Smooth muscle cell of the brain vasculature (primary cell): ENCODE measurements around the gene CHST15.

Experiments used
- DNase-seq: peaks from one replicate; pipeline ENCODE4 v3.0.0-alpha.2; 2012; ENCODE audit warnings: low read depth, low spot score

The CHST15 gene

DNA sequence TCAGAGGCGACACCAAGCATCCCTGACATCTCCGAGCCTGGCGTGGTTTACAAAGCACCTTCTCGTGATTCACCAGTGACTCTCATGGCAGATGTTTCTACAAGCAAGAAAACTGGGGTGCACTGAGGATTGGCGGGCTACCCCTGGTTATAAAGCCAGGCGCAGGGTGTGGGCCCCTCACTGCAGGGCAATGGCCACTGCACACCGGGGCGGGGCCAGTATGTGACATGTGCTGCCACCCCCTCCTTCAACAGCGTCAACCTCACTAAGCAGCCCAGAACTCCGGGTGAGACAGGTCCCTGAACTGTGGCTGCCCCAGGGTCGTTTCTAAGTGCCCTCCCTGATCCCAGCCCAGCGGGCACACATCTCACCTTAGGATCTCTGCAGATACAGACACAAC is 63.8 kb downstream of the CHST15 start:
- DNase-seq, result no peak

DNA sequence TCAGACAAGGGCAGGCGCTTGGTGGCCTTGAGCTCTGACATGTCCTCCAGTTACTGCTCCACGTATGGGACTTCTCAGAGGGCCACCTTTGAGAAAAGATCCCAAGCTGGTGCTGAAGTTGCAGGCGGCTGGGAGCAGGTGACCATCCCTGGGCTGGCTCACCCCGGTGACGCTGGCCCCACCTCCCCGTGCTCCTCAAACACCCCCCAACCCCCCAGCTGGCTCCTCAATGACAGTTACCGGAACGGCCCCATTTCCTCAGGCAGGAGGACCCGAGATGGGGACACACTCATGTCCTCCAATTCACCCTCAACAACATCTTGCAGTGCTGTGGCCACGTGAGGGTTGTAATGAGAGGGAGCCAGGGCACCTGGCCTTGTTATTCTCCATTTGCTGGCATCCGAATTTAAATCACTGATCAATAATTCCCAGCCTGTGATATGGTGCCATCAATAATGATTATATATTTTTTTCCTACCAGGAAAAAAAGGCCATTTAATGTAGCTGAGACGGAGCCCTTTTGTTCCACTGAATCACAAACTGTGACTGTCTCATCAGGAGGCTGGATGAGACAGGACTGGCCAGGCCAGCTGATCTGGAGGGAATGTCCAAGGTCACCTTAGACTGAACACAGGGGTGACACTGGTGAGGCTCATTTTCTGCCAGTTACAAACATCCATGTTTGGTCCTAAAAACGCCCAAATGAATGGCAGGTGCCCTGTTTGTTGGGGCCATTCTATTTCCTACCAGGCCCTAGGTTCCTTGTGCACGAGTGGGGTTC is 64.5 kb downstream of the CHST15 start:
- DNase-seq, result no peak

DNA sequence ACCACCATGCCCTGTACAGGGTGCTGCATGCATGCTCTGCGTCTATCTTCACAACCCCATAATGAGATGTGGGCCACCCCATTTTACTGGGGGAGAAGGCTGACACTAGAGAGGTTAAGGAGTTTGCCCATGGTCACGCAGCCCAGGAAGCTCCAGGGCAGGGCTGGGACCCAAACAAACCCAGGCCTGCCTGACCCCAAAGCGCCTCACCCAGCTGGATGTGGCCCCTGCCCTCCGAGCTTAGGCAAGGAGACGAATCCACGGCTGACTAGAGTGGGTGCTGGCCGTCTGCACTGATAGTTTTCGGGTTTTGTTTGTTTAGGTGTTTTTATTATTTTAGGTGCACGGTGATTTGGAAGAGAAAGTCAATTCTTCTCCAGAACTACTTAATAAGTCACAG is 65.7 kb downstream of the CHST15 start:
- no peak for DNase-seq

DNA sequence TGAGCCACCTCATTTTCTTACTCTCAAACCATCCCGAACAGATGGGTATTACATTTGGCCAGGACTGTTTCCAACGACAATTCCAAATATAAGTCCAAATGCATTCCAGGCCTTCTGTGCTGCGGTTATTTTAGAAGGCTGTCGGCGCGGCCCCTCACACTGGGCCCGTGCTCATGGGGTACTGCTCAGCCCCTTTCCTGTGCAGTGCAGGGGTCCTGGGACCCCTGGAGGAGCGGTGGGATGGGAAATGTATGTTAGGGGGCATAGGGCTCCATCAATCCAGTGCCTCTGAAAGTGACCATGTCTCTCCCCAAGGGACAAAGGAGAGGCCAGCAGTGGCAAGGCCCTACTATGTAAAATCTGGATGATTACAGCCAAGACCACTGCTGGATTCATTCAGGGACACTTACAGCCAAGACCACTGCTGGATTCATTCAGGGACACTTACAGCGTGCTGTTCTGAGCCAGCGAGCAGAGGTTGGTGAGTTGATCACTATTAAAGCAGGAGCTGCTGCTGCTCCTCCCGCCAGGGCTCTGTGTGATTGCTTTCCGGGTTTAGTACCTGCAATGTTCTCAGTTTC is 66.3 kb downstream of the CHST15 start:
- DNase-seq, result no peak

DNA sequence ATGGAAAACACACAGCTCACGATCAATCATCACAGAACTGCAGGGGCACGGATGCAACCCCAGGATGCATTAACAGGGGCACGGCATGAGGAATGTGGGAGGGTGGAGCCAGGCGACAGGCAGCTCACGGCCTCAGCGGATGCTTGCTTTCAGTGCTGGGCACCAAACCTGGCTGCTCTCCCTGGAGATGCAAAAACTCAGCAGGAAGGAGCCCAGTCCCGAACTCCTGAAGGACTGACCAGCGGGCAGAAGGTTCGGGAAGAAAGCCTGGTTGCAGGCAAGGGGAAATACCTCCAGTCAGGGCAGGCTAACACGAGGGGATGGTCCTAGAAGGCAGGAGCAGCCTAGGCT is 66.8 kb downstream of the CHST15 start:
- DNase-seq, result no peak

DNA sequence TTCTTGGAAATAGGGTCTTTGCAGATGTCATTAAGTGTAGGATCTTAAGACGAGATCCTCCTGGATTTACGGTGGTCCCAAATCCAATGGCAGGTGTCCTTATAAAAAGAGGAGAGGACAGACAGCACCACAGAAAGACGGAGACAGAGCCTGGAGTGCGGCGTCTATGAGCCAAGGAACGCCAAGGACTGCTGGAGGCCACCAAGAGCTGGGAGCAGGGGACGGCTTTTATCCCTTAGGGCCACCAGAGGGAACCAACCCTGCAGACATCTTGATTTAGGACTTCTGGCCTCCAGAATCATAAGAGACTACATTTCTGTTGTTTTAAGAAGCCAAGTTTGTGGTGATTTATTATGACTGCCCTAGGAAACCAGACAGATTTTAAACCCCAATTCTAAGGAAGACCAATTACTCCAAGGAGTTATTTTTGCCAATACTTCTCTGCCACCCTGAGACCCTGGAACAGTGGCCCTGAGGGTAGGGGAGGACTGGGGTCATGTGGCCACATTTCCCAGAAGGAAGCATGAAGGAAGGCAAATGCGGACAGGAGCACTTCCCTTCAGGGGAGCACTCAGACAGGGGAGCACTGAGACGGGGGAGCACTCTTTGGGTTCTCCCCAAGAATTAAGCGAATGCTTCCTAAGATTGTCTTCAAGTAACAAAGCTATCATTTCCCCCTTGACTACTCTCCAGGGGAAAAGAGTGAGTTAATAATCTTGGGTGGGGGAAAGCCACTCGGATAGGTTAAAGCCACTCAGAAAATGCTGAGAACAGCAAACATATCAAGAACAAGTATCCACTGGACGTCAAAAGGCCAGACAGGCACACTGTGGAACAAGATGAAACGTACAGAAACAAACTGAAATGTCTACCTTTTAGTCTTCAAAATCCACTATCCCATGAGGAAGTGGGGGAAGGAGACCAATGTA is 67.5 kb downstream of the CHST15 start:
- no peak for DNase-seq

DNA sequence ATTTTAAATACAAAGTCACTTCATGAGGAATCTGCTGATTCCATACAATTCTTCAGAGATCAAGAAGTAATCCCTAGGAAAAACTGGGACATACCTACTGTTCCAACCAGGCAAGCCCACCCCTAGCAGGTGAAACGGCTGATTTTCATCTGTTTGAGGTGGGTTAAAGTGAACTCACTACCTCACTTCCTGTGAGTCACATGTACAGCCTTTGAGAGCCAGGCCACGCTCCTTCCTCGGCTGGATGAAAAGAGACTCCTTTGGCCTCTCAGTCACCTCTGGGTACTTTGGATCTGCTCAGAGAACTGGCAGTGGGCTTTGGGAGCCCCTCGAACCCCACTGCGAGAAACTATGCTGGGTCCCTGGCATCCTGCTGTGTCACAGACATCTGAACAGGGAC is 68.2 kb downstream of the CHST15 start:
- no peak for DNase-seq

DNA sequence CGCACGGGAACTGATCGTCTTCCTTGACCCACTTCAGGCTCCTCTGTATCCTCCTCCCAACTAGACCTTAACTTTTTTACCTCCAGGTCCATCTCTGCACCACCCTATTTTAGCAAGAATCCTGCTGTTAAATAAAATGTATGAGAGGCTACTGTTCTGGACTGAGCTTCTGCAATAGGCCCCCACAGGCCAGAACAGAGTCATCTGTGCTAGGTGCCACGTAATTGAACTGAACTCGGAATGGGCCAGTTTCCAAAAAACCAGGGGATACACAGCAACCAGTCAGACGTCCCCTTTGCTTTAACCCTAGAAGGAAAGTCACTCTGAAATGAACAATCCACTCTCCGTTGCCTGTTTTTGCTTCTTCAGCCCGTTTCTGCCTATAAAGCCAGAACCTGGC is 71.3 kb downstream of the CHST15 start:
- DNase-seq, result no peak

DNA sequence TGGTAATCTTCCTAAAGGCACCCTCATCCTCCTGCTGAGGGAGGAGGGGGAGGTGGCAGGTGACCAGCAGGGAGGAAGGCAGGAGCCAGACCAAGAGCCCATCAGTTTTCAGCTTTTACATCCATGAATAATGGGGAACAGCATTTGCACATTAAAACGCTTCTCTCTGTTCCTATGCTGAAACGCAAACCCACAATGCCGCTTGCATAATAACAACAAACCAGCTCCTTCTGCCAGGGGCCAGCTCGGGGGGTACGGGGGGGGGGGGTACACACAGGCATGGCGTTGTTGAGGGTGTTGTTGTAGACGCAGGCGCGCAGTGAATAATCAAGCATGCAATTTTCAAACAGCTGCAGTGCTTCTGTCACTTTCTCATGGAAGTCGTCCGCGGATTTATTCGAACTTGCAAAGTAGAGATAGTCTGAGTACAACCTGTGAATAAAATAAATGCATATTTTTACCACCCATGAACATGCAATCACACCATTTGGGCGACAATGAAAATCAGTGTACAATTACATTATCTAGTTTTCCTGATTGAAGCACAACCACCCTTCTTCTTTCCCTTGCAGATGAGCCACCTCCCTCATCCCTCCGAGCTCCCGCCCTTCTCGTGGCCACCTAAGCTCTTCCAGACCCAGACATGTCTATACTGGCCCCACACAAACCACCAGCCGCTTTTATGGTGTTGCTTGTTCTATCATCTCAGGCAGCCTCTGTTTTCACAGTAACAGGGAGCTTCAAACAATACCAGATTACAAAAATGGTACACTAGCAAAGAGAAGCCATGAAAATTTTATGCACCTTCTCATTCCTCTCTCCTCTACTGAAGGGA is 72.2 kb downstream of the CHST15 start:
- DNase-seq, result no peak

DNA sequence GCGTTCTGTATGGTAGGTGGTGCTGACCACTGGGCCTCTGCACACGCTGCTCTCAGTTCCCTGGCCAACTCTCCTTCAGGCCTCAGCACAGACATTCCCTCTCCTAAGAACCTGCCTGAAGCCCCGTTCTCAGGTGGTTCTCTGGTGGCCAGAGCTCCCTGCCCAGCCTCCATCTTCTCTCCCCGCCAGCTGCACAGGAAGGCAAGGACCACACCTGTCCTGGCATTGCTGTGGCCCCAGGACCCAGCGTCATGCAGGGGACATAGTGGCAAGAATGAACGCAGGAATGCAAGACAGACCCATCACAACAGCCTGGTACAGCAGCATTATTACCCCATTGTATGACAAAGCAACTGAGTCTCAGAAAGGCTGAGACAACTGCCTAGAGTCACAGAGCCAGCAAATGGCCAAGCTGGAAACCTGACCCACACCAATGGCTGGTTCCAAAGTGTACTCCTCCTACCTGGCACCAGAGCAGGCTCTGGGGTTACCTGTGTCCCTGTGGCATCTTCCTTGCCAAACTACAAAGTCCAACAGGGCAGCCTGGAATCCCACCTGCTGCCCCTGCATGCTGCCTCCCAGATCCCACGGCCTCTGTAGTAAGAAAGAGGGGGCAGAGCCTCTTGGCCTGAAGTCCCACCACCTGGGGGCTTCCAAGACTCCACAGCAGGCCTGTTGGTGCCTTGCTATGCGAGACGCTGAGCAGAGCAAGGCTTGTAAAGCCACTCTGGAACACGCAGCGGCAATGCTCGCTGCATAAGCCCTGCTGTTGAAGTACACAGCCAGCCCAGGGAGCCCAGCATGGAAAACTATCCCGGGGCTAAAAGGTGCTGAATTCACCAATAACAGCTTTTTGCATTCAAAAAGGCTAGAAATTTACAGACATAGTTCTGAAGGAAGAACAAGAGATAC is 73.3 kb downstream of the CHST15 start:
- no peak for DNase-seq

DNA sequence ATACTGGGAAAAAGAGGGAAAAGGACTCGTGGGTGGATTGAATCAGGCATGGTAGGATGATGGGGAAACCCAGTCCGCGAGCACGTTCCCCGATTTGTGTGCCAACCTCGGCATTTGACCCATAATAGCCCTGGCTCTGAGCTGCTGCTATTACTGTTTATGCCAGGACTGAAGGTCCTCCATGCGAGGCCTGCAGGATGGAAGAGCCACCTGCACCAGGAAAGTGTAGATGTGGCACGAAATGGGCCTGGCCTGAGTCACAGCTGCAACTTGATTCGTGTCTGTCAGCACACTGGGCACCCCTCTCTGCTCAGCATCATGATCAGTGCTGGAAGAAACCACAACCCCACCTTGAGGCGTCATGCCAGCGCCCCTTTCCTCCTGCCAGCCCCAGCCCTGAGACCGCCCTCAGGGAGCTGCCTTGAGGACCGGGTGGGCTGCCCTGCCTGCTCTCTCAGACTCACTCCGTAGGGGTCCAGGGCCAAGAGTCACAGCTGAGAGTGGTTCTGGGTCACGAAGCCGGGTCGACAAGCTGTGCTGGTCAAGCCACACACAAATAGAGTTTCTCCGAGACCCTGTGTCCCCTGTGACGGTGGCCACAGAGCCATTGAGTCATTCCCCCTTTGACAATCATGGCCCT is 74.4 kb downstream of the CHST15 start:
- DNase-seq, result no peak

DNA sequence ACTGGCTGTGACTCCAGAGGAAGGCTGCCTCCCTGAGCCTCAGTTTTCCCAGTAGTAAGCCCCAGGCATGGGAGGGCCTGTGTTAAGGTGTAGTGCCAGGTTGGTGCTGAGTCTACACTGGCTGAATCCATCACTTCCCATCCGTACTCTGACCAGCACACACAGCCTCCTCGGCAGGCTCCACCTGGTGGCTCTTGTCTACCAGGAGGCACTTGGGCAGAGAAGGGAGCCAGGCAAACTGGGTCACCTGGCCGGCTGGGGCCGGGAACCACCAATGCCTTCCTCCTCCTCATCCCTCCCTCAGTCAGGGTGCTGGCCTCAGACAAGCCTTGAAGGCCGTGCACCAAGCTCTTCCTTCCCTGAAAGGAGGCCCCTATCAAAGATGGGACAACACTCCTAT is 75.7 kb downstream of the CHST15 start:
- DNase-seq, result no peak

DNA sequence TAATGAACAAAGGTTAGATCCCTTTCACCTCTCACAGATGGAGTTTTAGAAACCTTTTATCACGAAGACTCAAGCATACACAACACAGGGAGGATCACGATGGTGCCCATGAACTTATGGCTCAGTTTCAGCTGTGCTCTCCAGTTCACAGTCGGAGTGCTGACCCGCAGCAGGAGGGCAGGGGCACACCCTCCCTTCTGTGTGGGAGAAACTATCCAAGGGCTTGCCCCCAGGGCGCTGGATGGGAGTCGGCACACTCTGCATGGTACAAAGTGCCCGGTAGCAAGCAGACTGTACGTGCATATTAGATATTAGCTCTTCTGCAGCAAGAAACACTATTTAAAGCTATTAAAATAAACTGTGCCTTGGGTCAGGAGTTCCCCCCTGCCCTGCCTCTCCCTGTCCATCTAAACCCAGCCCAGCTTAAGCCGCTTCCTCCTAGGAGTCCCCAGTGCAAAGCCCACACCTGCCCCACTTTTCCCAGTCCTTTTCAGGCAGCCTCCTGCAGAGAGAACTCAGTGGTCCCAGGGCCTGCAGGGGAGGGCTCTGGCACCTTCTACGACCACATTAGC is 76.5 kb downstream of the CHST15 start:
- no peak for DNase-seq

DNA sequence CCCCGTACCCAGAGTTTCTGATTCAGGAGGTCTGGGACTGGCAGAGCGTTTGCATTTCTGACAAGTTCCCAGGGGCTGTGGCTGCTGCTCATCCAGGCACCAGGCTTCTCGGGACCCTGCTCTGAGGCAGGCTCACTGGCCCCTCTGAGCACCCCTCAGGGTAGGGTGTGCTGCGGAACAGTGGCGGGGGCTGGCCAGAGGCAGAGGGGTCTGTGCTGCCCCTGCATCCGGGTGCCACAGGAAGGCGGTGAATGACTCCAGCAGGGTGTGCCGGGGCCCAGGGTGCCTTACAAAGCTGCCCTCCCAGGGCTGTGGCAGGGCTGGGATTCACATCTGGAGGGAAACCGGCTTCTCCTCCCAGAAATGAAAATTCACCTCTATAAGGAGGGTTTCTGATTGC is 77.4 kb downstream of the CHST15 start:
- DNase-seq, result no peak

DNA sequence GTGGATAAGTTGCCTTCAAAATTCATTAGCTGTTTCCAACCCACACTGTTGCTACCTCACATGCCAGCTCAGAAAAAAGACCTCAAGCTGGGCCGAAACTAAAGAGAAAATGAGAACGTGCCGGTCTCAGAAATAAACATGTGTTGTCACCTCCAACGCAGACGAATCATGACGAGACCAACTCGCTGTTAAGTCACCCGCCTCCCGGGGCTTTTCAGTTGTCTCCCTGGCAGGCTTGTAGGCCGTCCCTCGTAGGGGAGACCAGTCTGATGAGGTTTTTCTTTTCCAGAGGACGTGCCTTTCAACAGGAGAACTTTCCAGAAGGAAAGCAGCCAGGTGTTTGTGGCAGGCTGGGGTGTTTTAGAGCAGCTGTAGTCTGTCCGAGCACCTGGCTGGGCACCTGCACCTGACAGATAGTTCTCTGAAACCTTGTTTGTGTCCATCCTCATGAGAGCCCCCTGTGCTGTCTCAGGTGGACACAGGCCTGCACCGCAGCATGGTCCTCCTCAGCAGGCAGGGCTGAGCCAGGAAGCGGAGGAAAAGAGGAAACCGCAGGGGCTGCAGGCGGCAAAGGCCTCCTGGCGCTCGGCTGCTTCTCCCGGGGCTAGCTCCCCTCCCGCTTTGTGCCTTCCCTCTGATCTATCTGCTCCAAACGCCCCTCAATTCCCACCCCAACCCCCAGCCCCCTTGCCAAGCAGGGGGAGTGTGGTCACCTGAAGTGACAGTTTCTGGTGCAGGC is 78.8 kb downstream of the CHST15 start:
- no peak for DNase-seq

DNA sequence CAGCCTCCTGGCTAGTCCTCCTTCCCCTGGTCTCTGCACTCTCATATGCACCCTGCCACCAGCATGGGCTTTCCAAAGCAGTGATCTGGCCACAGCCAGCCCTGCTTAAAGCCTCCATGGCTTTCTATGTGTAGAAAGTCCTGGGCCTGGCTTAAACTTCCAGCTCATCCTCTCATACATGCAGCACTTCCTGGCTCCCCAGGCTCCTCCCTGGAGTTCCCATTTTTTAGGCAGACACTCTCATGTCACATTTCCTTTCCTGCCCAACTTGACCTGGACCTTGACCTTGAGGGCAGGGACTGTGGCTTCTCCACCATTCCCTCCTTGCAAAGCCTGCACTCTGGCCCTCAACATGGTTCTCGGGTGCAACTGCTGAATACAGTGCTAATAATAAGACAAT is 79.5 kb downstream of the CHST15 start:
- no peak for DNase-seq

DNA sequence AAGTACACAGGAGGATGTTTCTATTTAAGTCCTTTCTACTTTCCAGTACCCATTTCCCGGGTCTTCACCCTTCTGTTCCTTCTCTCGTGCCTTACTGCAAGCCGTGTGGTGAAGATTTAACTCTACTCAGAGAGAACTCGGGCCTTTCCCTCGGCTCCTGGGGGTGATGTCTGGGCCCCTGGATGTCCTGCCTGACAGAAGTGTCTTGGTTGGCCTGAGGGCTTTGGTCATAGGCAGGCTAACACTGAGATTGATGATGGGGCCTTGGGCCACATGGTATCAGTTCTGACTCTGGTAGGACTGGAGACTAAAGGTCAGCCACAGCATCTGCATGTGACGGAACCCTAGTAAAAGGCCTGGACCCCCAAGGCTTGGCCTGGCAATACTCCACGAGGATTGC is 80.4 kb downstream of the CHST15 start:
- DNase-seq, result no peak

DNA sequence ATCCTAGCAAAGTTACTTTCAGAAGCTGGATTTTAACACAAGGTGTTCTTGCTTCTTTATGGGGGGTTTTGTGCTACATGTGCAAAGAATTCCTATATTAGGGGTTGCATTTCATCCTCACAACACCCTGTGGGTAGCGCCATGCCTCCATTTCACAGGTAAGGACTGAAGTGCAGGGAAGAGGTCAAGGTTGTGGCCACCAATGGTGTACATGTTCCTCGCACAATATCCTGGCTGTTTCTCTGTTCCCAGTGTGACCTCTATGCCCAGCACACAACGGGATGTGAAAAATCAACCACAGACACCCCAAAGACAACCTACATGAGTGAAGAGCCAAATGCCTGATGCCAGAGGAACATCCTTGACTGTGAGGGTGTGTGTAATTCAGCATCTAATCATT is 80.8 kb downstream of the CHST15 start:
- no peak for DNase-seq

DNA sequence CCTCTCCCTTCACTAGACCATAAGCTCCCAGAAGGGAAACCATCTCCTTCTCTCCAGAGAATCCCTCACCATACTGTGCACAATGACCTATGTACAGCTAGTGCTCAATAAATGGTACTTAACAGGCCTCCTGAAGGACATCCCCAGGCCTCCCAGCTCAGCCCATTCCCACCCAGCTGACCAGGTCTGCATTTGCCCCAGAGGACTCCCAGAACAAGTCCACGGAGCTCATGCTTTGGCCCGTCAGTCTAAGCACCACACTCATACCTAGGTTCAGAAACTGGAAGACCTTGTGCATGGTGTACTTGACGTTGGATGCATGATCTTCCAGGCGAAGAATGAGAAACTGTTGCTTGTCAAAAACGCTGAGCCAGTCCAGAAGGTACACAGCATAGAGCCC is 81.3 kb downstream of the CHST15 start:
- no peak for DNase-seq
